HEK293T (cell line): ENCODE measurements around the gene PDXK.

Experiments used
- PKNOX1 ChIP-seq: fragments of 450-650 bp; IDR thresholded peaks from 2 replicates; pipeline ENCODE4 v1.6.1; 2016
- SP1 ChIP-seq: fragments of 450-650 bp; IDR thresholded peaks from 2 replicates; pipeline ENCODE4 v1.6.1; 2017

- no peak for TF ChIP-seq PKNOX1
- no peak for TF ChIP-seq SP1
Observed at GRCh38 chr21:43703035-43703880, 15.7 kb upstream of the PDXK start.
